GM12878 (cell line): Measurements from ENCODE around the gene ENAH. TPM values are rescaled to one million over a fixed set of nuclear protein-coding genes. Genes with fewer than 3 reads are reported as not detected.

Experiments used
- ATAC-seq: fragments of 200-7000 bp; cut with Tn5 transposase; 3 replicates; pipeline ENCODE4 v1.9.1; 2020; ENCODE audit warnings: mild to moderate bottlenecking, moderate library complexity
- BruUV-seq: library from RNA; stranded (reverse); fragments of 400-500 nt; replicated peaks from 2 replicates; lab custom pipeline; 2021; lab: Mats Ljungman, UMichigan
- CTCF ChIA-PET: fragments of 300-600 bp; sonication (Branson Sonifier 250); formaldehyde crosslinking; extraction: SDS; loops from one replicate; lab custom pipeline; 2021; ENCODE audit warnings: inconsistent platforms; lab: Yijun Ruan, JAX
- POLR2A ChIA-PET: fragments of 350-600 bp; formaldehyde crosslinking; extraction: SDS; loops from one replicate; lab custom pipeline; 2021; ENCODE audit warnings: inconsistent platforms; lab: Charles Lee
- RAD21 ChIA-PET: fragments of 300-600 bp; sonication (Branson Sonifier 250); formaldehyde crosslinking; loops from one replicate; lab custom pipeline; 2023; ENCODE audit warnings: antibody characterized with exemption; ENCODE audit not compliant: unreplicated experiment; lab: Charles Lee
- SMC1A ChIA-PET: fragments of 300-600 bp; sonication (Branson Sonifier 250); formaldehyde crosslinking; loops from one replicate; lab custom pipeline; 2023; ENCODE audit not compliant: unreplicated experiment, uncharacterized antibody; lab: Charles Lee
- DNase-seq: peaks from one replicate; pipeline ENCODE4 v3.0.0-alpha.2; 2011; ENCODE audit warnings: low read depth, low spot score
- FAIRE-seq: peaks from 3 replicates; lab custom pipeline; 2011; peaks lifted over from hg19 to GRCh38; lab: Jason Lieb, UNC
- H2AFZ ChIP-seq: 2 replicates; pipeline ENCODE4 v1.6.0; 2011; ENCODE audit warnings: low read depth, low read length, control low read depth; ENCODE audit not compliant: control insufficient read depth
- H3K27ac ChIP-seq: 2 replicates; pipeline ENCODE4 v1.5.1; 2011; ENCODE audit warnings: control low read depth; ENCODE audit not compliant: control insufficient read depth, insufficient read depth
- H3K27me3 ChIP-seq, 2 experiments: replicated peaks in 1 of 2; 2 replicates each; pipeline versions ENCODE4 v1.6.0 to v1.6.1; 2011; ENCODE audit warnings: low read length in 1 of 2; ENCODE audit not compliant: control insufficient read depth in 2 of 2, insufficient read depth in 2 of 2
- H3K36me3 ChIP-seq, 2 experiments: 2 replicates each; pipeline ENCODE4 v1.5.1; 2011; ENCODE audit warnings: low read length in 1 of 2; ENCODE audit not compliant: control insufficient read depth in 2 of 2, insufficient read depth in 2 of 2
- H3K4me1 ChIP-seq: 2 replicates; pipeline ENCODE4 v1.6.1; 2011; ENCODE audit warnings: mild to moderate bottlenecking, low read length, moderate library complexity, mixed read lengths; ENCODE audit not compliant: control insufficient read depth, insufficient read depth
- H3K4me2 ChIP-seq: 2 replicates; pipeline ENCODE4 v1.6.0; 2011; ENCODE audit warnings: control low read depth; ENCODE audit not compliant: control insufficient read depth, insufficient read depth
- H3K4me3 ChIP-seq: fragments of 200-600 bp; sonication (generic); 2 replicates; pipeline ENCODE4 v1.5.1; 2016
- H3K79me2 ChIP-seq: 2 replicates; pipeline ENCODE4 v1.6.0; 2011; ENCODE audit warnings: low read length; ENCODE audit not compliant: control insufficient read depth, insufficient read depth
- H3K9ac ChIP-seq: 2 replicates; pipeline ENCODE4 v1.8.0; 2011; ENCODE audit warnings: low read length, control low read depth, mixed read lengths; ENCODE audit not compliant: control insufficient read depth, insufficient read depth
- H3K9me3 ChIP-seq: replicated peaks from 3 replicates; pipeline ENCODE4 v1.5.1; 2011; ENCODE audit warnings: mild to moderate bottlenecking, low read length; ENCODE audit not compliant: control insufficient read depth, insufficient read depth
- H4K20me1 ChIP-seq: 2 replicates; pipeline ENCODE4 v1.6.0; 2011; ENCODE audit not compliant: control insufficient read depth, insufficient read depth
- ETV6 ChIP-seq, 2 experiments: fragments of 450-650 bp in 1 of 2; IDR thresholded peaks in 1 of 2; conservative IDR thresholded peaks in 1 of 2; 2 replicates each; pipeline ENCODE4 v1.6.1; 2014; ENCODE audit warnings: antibody characterized with exemption in 1 of 2, borderline replicate concordance in 1 of 2, low read depth in 1 of 2, mild to moderate bottlenecking in 1 of 2, moderate library complexity in 1 of 2
- FOS ChIP-seq: IDR thresholded peaks from 3 replicates; pipeline ENCODE4 v1.6.1; 2011; ENCODE audit warnings: borderline replicate concordance; ENCODE audit not compliant: insufficient read length; ENCODE audit errors: extremely low read depth
- MTA3 ChIP-seq: IDR thresholded peaks from 2 replicates; pipeline ENCODE4 v1.6.1; 2012; ENCODE audit warnings: low read length, inconsistent platforms, borderline replicate concordance
- NBN ChIP-seq: fragments of 450-650 bp; IDR thresholded peaks from 2 replicates; pipeline ENCODE4 v1.6.1; 2016
- NR2F1 ChIP-seq: fragments of 450-650 bp; conservative IDR thresholded peaks from 2 replicates; pipeline ENCODE4 v1.6.1; 2017; ENCODE audit warnings: mild to moderate bottlenecking
- ZNF274 ChIP-seq: IDR thresholded peaks from one replicate; pipeline ENCODE4 v1.8.0; 2011; ENCODE audit not compliant: insufficient read length, insufficient read depth
- WGBS: methylation state at CpG from one replicate; pipeline ENCODE4 v1.1.6; 2016; ENCODE audit warnings: low lambda C conversion rate; ENCODE audit not compliant: insufficient replicate concordance, insufficient coverage; ENCODE audit errors: missing lambda C conversion rate; 5-methylcytosine and 5-hydroxymethylcytosine counted together
- in situ Hi-C: fragments of 300-500 bp; cut with MboI; formaldehyde crosslinking; loops from 9 replicates; pipeline ENCODE4 v1.14.3; 2018; ENCODE audit warnings: mixed read lengths
- intact Hi-C: fragments of 100-400 bp; cut with micrococcal nuclease; formaldehyde crosslinking; loops from one replicate; pipeline ENCODE4 v1.14.2; 2022; ENCODE audit not compliant: unreplicated experiment
- polyA plus RNA-seq, 11 experiments: library from polyadenylated mRNA; depleted of rRNA in 4 of 11; unstranded in 6 of 11; stranded (reverse) in 5 of 11; fragments of >200 nt; fragmentation: Nextera tagmentation in 4 of 11; fragmentation: Illumina TruSeq in 1 of 11; extraction: Ambion mirVana in 4 of 11; extraction: Trizol in 1 of 11; gene quantifications; 1 replicate in 1 of 11; 2 replicates in 10 of 11; pipeline versions ENCODE4 v1.2.1 to v1.2.3, GENCODE V29; 2011 to 2016; ENCODE audit warnings: inconsistent platforms in 2 of 11, missing spikeins in 2 of 11, low read depth in 1 of 11
- total RNA-seq, 4 experiments: library from RNA; depleted of rRNA in 3 of 4; stranded (reverse); fragments of >200 nt in 3 of 4; fragmentation: Illumina TruSeq in 1 of 4; extraction: Trizol in 1 of 4; gene quantifications; 2 replicates each; pipeline versions ENCODE4 v1.2.1 to v1.2.3, GENCODE V29; 2013 to 2021

ENAH gene
- total and polyA plus RNA-seq, 10 of the 15 experiments (the other 5 are each of a cell fraction or from before 2014, with no cell fraction given): under 0.01 to 0.62 (median 0.06) TPM; not detected in 5

GRCh38 chr1:225595452-225595851, 57.5 kb downstream of the ENAH start (continued):
- TF ChIP-seq FOS (no peak), ETV6 (conservative IDR thresholded peaks at IDR 0.05 in 1 of 2, IDR thresholded peaks at IDR 0.05 in 1 of 2; ENCODE audit: borderline replicate concordance in 1 of 2, low read depth in 1 of 2) (no peak), MTA3 (no peak)
- TF ChIP-seq, all 136 proteins: peak for 0

DNA sequence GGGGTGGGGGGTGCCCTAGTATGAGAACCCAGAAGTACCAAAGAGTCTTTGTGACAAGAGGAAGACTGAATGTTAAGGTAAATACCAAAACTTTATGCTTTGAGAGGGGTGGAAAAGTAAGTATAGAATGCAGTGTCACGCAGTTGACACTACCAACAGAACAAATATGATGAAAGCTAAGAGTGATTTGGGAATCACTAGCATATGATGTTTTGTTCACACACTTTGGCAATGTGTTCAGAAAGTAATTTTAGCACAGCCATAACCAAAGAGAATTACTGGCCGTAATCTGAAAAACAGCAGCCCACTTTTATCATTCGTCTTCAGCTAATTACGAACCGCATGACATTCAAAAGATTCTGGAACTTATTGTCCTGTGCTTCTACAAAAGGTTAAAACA, 59.5 kb downstream of the ENAH start:
- no peak for FAIRE-seq
- ChIA-PET SMC1A (interaction anchor here (1.0 kb wide), 1 partner anchor 10 kb away, joined by 4 read pairs; no protein-coding TSS in a partner anchor), CTCF (interaction anchor here (1.0 to 1.2 kb wide), 2 partner anchors 9 to 111 kb away, joined by 3 to 4 read pairs; no protein-coding TSS in a partner anchor), POLR2A (no interaction called here), RAD21 (no interaction called here)
- TF ChIP-seq NR2F1 (no peak), NBN (no peak), ZNF274 (no peak)
- Histone ChIP-seq H3K79me2 (no peaks in the 10 kb centered on the region), H3K9ac (no peak overlapping the region), H3K36me3 (no peaks in the 10 kb centered on the region), H4K20me1 (no peaks in the 10 kb centered on the region), H3K4me3 (no peak overlapping the region), H2AFZ (no peak overlapping the region), H3K9me3 (no peaks in the 10 kb centered on the region), H3K27ac (no peak overlapping the region), H3K4me1 (no peaks in the 10 kb centered on the region), H3K4me2 (no peak overlapping the region), H3K27me3 (no peaks in the 10 kb centered on the region)
- ATAC-seq: no peak
- no peak for DNase-seq
- in situ Hi-C loops (no loop called here), intact Hi-C loops (loop anchor here (10.0 kb wide), 1 partner anchor 1069 kb away; no protein-coding TSS in a partner anchor)
- no TSS peak for BruUV-seq
- 67% methylated on average over 5 of the region's 5 CpGs for WGBS
